Right lung (tissue), 10 donors: ENCODE measurements around the gene ZNF532. TPM values are rescaled to one million over a fixed set of nuclear protein-coding genes. Genes with fewer than 3 reads are reported as not detected.
A peak's percentile ranks its signal among the peaks of the same experiment; 100 is the strongest.
"Not testable (repeated sequence)": the region's sequence is repeated elsewhere in the genome, so short reads cannot be mapped to it uniquely, and the experiment has no call there.

Experiments
- DNase-seq, 2 donors: peaks; one replicate each; pipeline ENCODE4 v3.0.0-alpha.2; 2013
- long read RNA-seq, 8 donors: transcript quantifications; one replicate each; lab custom pipeline, GENCODE V29; 2026
- polyA plus RNA-seq, 5 donors: library from polyadenylated mRNA; unstranded; fragments of 120-200 nt; gene quantifications; one replicate each; pipeline versions ENCODE4 v1.2.1 to v1.2.3, GENCODE V29; 2013; ENCODE audit warnings: inconsistent platforms in 1 of 5, low replicate concordance in 1 of 5; ENCODE audit not compliant: insufficient read length in 5 of 5, insufficient read depth in 1 of 5

ZNF532 gene, protein sequence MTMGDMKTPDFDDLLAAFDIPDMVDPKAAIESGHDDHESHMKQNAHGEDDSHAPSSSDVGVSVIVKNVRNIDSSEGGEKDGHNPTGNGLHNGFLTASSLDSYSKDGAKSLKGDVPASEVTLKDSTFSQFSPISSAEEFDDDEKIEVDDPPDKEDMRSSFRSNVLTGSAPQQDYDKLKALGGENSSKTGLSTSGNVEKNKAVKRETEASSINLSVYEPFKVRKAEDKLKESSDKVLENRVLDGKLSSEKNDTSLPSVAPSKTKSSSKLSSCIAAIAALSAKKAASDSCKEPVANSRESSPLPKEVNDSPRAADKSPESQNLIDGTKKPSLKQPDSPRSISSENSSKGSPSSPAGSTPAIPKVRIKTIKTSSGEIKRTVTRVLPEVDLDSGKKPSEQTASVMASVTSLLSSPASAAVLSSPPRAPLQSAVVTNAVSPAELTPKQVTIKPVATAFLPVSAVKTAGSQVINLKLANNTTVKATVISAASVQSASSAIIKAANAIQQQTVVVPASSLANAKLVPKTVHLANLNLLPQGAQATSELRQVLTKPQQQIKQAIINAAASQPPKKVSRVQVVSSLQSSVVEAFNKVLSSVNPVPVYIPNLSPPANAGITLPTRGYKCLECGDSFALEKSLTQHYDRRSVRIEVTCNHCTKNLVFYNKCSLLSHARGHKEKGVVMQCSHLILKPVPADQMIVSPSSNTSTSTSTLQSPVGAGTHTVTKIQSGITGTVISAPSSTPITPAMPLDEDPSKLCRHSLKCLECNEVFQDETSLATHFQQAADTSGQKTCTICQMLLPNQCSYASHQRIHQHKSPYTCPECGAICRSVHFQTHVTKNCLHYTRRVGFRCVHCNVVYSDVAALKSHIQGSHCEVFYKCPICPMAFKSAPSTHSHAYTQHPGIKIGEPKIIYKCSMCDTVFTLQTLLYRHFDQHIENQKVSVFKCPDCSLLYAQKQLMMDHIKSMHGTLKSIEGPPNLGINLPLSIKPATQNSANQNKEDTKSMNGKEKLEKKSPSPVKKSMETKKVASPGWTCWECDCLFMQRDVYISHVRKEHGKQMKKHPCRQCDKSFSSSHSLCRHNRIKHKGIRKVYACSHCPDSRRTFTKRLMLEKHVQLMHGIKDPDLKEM (N-terminal part only)
- 100 to 1,000 TPM; 106 to 145 (median 144) TPM for polyA plus RNA-seq
- long read RNA-seq, donor 1, full-length matches to known transcripts: 27 of 197 reads
- long read RNA-seq, donor 1, partial matches to known transcripts: 170 of 197 reads
- long read RNA-seq, donor 1, other reads (novel, unspliced or antisense): 0 of 197 reads
- long read RNA-seq, donor 2, full-length matches to known transcripts: 11 of 16 reads
- long read RNA-seq, donor 2, partial matches to known transcripts: 5 of 16 reads
- long read RNA-seq, donor 2, other reads (novel, unspliced or antisense): 0 of 16 reads
- long read RNA-seq, donor 3, full-length matches to known transcripts: 11 of 21 reads
- long read RNA-seq, donor 3, partial matches to known transcripts: 10 of 21 reads
- long read RNA-seq, donor 3, other reads (novel, unspliced or antisense): 0 of 21 reads
- long read RNA-seq, donor 4, full-length matches to known transcripts: 12 of 31 reads
- long read RNA-seq, donor 4, partial matches to known transcripts: 19 of 31 reads
- long read RNA-seq, donor 4, other reads (novel, unspliced or antisense): 0 of 31 reads
- long read RNA-seq, donor 5, full-length matches to known transcripts: 23 of 32 reads
- long read RNA-seq, donor 5, partial matches to known transcripts: 9 of 32 reads
- long read RNA-seq, donor 5, other reads (novel, unspliced or antisense): 0 of 32 reads
- long read RNA-seq, donor 6, full-length matches to known transcripts: 23 of 33 reads
- long read RNA-seq, donor 6, partial matches to known transcripts: 10 of 33 reads
- long read RNA-seq, donor 6, other reads (novel, unspliced or antisense): 0 of 33 reads
- long read RNA-seq, donor 7, full-length matches to known transcripts: 15 of 25 reads
- long read RNA-seq, donor 7, partial matches to known transcripts: 10 of 25 reads
- long read RNA-seq, donor 7, other reads (novel, unspliced or antisense): 0 of 25 reads
- long read RNA-seq, donor 8, full-length matches to known transcripts: 13 of 37 reads
- long read RNA-seq, donor 8, partial matches to known transcripts: 24 of 37 reads
- long read RNA-seq, donor 8, other reads (novel, unspliced or antisense): 0 of 37 reads

DNA sequence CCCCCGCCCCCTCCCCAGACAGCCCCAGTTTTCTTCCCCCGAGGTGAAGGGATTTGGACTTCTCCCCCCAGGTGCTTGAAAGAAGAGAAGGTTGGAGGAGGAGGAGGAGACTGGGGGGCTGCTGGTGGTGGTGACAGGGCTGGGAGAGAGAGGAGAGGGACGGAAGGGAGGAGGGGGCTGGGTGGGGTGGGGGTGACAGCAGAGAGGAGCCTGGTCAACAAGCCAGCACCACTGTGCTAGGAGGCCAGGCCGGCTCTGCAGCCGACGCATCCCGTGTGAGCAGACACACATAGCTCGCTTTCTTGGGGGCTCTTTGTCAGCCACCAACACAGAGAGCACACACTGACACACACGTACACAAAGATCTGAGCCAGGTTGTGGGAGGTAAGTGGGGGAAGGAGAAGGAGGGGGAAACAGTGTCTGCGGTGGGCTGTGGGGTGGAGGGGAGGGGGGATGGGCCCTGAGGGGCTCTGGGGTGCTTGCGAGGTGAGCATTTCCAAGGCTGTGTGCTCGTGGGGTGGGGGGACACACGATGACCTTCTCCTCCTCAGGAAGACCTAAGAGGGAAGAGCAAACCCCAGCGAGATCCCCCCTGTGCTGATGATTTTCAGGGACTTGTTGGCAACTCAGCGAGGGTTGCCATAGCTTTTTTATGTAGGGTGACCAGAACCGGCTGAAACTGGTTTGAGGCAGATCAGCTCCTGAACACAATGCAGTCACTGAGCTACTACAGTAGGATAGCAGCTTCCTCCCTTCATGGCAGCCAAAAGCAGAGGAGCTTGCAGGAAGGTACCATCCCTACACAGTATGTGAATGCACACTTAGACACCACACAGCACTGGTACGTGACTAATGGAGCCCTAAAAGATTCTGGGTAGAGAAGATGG is at the start of gene ZNF532:
Gene ZNF532 (plus strand): TSS at position 732 of the 887 bp plus-strand sequence. CDS start 53,411 bp downstream, outside the sequence.
- peak; percentile 77 to 80 for DNase-seq

DNA sequence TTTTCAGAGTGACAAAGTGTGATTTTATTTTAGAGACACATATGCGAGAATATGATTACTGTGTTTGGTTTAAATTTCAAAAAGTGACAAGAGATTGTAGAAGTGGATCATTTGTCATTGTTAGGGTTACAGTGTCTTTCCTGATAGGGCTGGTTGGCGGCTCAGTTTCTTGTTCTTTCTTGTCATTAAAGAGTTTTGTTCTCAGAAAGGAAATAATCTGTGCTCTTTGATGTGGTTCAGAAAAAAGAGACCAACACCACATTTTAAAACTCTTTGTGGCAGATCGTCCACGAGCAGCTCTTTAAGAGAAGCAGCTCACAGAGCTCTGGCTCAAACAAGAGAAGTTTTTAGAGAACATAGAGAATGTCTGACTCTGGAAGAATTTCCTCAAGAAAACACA is 45.6 kb upstream of the ZNF532 start:
- DNase-seq: peak; percentile 20 to 42

DNA sequence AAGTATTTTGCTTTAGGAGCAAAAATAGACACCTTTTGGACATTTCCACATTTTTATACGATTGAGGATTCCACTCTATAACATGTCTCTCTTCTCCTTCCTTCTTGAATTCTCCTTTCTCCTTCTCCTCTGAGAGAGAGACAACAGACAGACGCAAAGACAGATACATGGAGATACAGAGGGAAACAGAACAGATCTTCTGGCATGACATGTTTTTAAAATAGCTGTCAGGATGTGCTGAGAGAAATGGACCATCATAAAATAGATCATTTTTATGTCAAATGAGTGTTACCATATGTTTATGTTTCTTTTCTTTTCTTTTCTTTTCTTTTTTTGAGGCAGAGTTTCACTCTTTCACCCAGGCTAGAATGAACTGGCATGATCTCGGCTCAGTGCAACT is 44.4 kb upstream of the ZNF532 start:
- no peak for DNase-seq

DNA sequence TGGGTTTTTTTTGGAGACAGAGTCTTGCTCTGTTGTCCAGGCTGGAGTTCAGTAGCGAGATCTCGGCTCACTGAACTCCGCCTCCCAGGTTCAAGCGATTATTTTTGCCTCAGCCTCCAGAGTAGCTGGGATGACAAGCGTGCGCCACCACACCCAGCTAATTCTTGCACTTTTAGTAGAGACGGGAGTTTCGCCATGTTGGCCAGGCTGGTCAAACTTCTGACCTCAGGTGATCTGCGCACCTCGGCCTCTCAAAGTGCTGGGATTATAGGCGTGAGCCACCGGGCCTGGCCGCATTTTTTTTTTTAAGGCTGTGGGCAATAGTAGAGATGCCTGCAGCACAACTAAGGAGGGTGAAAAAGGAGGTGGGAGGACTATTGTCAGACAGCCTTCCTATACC is 41.7 kb upstream of the ZNF532 start:
- no peak for DNase-seq

DNA sequence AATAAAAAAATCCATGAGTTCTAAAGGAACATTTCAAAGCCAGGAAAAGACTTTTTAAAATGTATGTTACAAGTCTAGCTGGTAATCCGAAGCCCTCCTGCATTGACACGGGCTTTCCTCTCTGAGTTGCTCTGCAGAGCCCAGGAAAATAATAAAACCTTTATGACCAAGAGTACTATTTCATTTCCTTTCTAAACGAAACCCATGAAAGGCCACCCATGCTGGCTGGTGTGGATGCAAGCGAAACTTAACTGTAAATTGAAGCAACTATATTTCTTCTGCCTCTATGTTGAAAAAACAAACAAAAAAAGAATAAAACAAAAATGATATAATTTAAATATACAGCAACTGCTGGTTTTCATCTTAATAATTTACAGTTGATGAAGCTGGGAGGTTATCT is 41.3 kb upstream of the ZNF532 start:
- no peak for DNase-seq

DNA sequence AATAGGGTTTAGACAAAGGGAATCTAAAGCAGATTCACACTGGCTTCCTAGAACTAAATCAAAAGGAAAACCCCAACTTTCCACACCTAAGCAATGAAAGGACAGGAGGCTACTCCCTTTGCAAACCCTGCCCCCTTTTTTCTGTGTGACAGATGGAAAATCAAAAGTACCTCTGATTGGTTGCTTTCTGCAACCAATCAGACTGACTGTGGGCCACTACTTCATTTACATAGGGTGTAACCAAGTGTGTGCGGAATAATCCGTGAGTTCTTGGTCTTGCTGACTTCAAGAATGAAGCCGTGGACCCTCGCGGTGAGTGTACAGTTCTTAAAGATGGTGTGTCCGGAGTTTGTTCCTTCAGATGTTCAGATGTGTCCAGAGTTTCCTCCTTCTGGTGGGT is 37.8 kb upstream of the ZNF532 start:
- not testable (repeated sequence) for DNase-seq

DNA sequence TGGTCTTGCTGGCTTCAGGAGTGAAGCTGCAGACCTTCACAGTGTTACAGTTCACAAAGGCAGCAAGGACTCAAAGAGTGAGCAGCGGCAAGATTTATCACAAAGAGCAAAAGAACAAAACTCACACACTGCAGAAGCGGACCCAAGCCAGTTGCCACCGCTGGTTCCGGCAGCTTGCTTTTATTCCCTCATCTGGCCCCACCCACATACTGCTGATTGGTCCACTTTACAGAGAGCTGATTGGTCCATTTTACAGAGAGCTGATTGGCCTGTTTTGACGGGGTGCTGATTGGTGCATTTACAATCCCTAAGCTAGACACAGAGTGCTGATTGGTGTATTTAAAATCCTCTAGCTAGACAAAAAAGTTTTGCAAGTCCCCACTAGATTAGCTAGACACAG is 37.2 kb upstream of the ZNF532 start:
- no peak for DNase-seq

DNA sequence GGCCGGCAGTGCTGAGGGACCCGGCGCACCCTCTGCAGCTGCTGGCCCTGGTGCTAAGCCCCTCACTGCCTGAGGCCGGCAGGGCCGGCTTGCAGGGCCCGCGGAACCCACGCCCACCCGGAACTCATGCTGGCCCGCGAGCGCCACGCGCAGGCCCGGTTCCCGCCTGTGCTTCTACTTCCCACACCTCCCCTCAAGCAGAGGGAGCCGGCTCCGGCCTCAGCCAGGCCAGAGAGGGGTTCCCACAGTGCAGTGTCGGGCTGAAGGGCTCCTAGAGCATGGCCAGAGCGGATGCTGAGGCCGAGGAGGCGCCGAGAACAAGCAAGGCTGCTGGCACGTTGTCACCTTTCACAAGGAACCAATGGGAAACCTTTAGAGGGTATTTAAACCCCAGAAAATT is 36.8 kb upstream of the ZNF532 start:
- no peak for DNase-seq

DNA sequence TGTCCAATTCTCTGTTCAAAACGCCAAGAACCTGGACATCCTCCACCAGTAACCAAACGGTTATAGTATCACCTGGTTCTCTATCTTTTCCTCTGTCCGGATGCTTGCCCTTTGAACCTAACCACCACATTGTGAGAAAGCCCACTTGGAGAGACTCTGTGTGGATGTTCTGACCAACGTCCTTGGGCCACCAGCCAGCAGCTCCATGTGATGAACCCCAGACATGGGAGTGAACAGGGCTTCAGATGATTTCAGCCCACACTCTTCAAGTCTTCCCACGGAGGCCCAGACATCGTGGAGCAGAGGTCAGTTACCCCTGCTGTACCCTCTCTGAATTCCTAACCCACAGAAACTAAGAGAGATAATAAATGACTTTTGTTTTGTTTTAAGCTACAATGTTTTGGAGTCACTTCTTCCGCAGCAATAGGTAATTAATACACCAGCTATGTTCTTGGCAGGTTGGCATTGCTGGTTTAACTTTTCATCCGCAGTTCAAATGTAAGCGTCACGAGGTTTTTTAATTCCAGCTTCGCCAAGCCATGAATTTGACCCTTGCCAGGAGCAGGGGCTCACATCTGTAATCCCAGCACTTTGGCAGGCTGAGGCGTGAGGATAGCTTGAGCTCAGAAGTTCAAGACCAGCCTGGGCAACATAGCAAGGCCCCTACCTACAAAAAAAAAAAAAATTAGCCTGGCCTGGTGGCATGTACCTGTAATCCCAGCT is 36.1 kb upstream of the ZNF532 start:
- no peak for DNase-seq

DNA sequence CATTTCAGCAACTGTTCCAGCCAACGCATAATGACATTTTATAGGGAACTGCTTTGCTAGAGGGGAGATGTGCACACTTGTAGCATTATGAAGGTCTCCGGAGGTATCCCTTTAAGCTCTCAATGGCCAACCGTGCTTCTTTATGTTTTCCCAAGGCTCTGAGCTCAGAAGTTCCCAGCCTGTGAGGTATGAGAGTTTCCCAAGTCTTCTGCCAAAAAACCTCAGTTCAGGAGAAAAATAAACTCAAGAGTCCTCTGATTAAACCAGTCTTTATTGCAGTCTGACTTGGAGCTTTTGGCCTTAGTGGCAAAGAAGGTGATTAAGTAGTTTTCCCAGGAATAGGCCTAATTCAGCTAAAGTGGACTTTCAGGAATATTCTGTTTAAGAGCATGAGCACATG is 35.4 kb upstream of the ZNF532 start:
- DNase-seq: no peak

DNA sequence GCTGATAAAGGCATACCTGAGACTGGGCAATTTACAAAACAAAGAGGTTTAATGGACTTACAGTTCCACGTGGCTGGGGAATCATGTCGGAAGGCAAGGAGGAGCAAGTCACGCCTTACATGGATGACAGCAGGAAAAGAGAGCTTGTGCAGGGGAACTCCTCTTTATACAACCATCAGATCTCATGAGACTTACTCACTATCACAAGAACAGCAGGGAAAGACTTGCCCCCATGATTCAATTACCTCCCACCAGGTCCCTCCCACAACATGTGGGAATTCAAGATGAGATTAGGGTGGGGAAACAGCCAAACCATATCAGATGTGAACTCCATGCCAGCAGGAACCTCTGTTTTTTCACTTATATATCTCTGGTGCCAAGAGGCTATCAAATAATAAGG is 34.8 kb upstream of the ZNF532 start:
- not testable (repeated sequence) for DNase-seq

DNA sequence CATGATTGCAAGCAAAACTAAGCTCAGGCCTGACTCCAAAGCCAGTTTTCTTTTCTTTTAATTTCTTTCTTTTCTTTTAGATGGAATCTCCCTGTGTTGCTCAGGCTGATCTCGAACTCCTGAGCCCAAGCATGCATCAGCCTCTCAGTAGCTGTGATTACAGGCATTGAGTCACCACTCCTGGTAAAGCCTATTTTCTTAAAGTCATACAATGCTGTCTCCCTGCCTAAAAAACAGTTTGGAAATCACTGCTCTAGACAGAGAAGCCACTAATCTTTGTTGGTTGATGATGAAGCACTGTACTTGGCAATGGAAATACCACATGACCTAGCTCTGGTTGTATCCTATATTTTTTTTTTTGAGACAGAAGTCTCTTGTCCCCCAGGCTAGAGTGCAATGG is 33.1 kb upstream of the ZNF532 start:
- DNase-seq: no peak

DNA sequence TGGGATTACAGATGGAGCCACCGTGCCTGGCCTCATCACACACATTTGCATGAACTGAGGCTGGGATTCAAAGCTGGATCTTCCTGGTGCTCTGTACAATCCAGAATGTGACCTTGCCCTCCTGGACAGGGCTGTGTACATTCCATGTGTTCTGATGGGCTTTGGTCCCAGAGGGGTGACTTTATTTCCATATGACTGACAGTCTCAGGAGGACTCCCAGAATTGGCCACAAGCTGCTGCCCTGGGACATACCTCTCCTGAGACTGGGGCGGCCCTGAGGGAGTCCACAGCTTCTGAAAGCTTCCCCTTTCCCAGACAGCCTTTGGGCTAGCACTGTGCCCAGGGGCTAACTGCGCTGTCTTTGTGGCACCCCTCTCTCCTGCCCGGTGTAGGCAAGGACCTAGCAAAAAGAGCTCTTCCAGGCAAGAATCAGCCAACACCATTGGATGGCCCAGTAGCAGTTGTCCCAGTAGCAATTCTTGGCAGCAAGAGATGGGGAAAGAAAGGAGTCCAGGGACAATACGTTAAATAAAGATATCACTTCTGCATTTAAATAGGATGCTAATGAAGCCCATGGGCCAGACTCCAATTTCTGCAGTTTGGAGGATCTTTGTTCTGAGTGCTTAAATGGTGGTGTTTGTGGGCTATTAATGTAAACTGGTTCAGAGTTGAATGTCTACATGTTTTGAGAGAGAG is 26.4 kb upstream of the ZNF532 start:
- no peak for DNase-seq

DNA sequence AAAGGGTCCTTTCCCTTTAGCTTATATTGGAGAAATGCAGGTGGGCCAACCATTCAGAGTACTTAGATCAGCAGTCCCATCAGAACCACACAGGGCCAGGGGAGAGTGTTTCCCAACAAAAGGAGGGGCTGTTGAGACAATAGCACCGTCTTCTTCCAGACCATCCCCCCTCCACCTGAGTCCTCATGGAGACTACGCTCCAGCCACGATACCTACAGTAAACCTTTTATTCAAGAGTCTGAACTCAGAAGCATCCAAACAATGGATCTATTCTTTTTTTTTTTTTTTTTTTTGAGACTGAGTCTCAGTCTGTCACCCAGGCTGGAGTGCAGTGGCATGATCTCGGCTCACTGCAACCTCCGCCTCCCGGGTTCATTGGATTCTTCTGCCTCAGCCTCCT is 25.7 kb upstream of the ZNF532 start:
- DNase-seq: no peak

DNA sequence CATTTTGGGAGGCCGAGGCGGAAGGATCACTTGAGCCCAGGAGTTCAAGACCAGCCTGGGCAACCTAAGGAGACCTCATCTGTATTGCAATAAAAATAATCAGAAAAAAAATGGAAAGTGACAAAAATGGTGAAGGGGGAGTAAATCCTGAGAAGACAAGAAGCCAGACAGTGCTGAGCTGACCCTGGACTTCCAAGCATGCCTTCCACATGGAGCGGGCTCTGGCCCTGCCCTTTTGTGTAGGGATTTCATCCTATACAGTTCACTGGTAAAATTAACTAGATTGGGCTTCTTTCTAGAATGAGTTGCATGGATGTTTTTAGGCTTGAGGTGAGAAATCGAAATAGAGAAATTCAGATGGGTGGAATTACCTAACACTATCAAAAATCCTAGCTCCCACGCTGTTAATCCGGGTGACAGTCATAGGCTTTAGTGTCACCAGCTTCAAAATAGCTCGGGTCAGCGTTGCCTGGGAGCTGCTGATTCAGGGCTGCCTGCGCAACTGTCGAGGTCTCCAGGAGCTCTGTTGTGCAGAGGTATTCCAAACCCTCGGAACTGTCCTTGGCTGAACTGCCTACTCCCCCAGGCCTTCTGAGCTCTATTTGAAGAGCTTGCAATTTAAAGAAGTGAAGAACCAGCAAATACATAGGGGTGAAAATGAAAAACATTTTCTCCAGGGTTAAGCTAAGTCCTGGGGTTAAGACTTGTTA is 21.5 kb upstream of the ZNF532 start:
- DNase-seq: no peak

DNA sequence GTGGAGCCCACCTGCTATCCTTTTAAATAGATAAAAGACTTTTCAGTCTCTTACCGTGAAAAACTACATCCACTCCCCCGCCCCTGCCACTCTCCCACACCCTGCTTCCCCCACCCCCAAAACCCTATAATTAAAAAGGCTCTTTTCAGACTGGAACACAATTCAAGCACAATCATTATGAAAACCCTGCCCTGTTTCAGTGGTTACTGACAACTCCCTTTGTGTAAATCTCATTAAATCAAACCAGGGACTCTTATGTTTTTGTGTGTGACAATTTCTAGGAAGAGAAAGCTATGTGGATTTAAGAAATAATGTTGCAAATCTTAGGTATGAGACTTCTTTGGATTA is 21.0 kb upstream of the ZNF532 start:
- DNase-seq: no peak

DNA sequence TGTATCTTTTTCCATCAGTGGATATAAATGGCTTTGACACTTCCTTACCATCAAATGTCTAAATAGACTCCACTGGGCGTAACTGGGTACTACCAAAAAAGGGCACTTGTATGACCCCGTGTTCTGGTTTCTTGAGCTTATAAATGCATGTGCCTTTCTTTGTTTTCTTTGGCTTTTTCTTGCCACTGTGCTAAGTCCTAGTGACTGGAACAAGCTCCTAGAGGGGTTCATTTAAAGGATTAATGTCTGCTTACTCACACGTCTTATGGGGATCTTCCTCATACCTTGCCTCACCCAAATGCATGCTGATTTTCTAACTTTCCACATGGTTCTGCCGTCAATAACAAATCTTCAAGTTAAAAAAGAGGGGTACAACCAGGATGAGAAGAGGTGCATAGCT is 19.8 kb upstream of the ZNF532 start:
- no peak for DNase-seq
